ENCODE results near the gene BRIP1.
"Not testable (repeated sequence)": the region's sequence is repeated elsewhere in the genome, so short reads cannot be mapped to it uniquely, and the experiment has no call there.

The BRIP1 gene

DNA sequence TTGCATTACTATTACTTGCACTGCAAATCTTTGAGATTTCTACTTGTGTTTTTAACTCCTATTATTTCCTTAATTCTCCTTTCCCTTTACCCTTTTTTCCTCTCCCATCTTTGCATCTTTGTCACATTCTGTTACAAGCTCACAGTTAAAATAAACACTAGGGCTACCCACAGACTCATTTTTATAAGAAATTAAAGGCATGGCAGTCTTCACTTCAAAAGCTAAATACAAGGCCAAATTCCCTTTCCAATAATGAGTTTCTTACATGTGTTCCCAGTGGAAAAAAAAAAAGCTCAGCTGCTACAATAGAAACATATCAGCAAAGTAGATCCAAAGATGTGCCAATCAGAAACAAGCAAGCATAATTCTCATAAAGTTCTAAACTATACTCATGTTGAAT, 3.7 kb upstream of the BRIP1 start:
- DNase-seq (ENCODE audit: low read depth) = no peak
- H3K4me3 ChIP-seq (ENCODE audit: low read length) = no peak overlapping the region
- no peak for TF ChIP-seq CTCF (IDR thresholded peaks at IDR 0.05; ENCODE audit: insufficient read depth, low read depth, low read length, missing control alignments)

DNA sequence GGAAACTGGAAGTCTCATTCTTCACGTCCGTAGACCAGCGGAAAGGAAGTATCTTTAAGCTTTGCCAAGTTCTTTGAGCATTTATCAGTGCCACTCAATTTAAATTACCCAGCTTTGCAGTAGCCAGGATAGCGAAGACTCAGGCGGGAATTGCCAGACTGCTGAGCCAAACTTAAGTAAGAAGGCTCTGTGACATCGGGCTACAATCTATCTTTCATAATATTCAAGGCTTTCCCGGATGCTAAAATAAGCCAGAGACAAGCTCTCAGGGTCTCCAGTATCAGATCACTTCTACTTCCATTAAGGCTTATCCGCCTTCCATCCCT, 436 bp upstream of the BRIP1 start:
- H3K4me3 ChIP-seq (ENCODE audit: low read length) = peak overlapping the region; percentile 79
- no peak for DNase-seq (ENCODE audit: low read depth)
- TF ChIP-seq CTCF (IDR thresholded peaks at IDR 0.05; ENCODE audit: insufficient read depth, low read depth, low read length, missing control alignments) = no peak

DNA sequence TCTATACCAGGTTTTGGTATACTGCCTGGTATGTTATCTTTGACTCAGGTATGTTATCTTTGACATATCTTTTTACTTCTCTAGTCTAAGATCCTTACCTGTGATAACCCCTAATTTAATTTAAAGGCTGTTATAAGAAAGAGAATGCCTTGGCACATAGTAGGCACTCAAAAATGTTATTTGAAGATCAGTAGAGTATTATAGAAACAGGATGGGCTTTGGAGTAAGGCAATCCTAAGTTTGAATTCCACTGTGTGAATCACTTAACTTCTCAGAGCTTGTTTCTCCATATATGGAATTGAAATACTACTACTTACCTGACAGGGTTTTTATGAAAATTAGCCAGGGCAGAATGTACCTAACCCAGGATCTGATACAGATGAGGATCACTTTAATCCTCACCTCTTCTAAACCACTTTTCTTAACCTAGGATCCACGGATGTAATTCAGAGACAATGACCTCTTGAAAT, 1.2 kb downstream of the BRIP1 start:
- DNase-seq (ENCODE audit: low read depth) = peak; percentile 52
- H3K4me3 ChIP-seq (ENCODE audit: low read length) = peak overlapping the region; percentile 79
- no peak for TF ChIP-seq CTCF (IDR thresholded peaks at IDR 0.05; ENCODE audit: insufficient read depth, low read depth, low read length, missing control alignments)

DNA sequence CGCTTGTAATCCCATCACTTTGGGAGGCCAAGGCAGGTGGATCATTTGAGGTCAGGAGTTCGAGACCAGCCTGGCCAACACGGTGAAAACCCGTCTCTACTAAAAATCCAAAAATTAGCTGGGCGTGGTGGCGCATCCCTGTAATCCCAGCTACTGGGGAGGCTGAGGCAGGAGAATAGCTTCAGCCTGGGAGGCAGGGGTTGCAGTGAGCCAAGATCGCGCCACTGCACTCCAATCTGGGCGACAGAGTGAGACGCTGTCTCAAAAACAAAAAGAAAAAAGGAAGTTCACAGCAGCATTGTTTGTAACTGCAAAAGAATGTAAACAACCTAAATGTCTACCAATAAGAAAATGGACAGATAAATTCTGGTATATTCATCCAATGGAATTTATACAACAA, 2.9 kb downstream of the BRIP1 start:
- not testable (repeated sequence) for DNase-seq (ENCODE audit: low read depth); H3K4me3 ChIP-seq (ENCODE audit: low read length)

DNA sequence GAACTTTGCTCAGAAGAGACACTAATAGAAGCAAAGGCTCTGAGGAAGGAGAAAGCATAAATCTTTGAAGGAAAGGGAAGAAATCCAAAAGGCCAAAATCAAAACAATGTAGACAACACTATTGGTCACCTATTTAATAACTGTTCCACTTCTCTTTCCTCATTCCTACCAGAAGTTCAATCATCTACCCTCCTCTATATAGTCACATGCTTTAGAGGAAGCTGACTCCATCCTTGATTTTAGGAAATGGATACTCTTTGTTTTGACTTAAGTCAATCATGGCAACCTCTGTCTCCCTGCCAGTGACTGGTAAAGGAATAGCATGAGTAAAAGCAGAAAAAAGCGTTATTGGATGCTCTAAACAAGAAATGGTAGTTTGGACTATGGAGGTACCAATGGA, 7.3 kb downstream of the BRIP1 start:
- no peak for DNase-seq (ENCODE audit: low read depth)
- H3K4me3 ChIP-seq (ENCODE audit: low read length) = no peak overlapping the region
- TF ChIP-seq CTCF (IDR thresholded peaks at IDR 0.05; ENCODE audit: insufficient read depth, low read depth, low read length, missing control alignments) = no peak

DNA sequence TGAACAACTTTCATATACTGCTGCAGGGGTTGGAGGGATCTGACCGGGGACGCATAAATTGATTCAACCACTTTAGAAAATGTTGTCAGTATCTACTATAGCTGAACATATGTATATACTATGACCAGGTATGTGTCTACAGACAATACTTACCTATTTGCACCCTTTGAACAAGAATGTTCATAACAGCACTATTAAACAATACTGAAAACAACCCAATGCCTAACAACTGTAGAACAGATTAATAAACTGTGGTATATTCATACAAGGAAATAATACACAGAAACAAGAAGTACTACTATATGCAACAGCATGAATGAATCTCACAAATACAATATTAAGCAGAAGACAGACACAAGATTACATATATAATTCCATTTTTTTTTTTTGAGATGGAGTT, 10.5 kb downstream of the BRIP1 start:
- TF ChIP-seq CTCF (IDR thresholded peaks at IDR 0.05; ENCODE audit: insufficient read depth, low read depth, low read length, missing control alignments) = no peak
- DNase-seq (ENCODE audit: low read depth) = no peak
- no peak overlapping the region for H3K4me3 ChIP-seq (ENCODE audit: low read length)

DNA sequence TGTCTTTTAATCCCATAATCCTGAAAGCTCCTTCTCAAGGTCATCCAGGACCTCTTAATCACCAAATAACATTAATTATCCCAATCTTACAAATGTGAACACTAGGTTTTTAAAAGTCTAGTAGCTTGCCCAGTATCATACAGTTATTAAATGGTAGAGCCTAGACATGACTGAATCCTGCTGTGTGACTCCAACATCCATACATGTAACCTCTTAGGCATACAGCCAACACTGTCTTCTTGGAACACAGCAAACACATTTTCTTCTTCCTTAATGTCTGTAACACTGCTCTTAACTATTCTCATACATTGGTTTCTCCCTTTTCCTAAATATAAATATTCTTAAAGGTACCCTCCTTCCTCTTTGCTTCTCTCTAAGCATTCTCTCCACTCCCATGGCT, 13.7 kb downstream of the BRIP1 start:
- TF ChIP-seq CTCF (IDR thresholded peaks at IDR 0.05; ENCODE audit: insufficient read depth, low read depth, low read length, missing control alignments) = no peak
- H3K4me3 ChIP-seq (ENCODE audit: low read length) = no peak overlapping the region
- DNase-seq (ENCODE audit: low read depth) = peak; percentile 11

GRCh38 chr17:61848896-61849295, 14.4 kb downstream of the BRIP1 start:
- no peak for DNase-seq (ENCODE audit: low read depth)
- no peak overlapping the region for H3K4me3 ChIP-seq (ENCODE audit: low read length)
- no peak for TF ChIP-seq CTCF (IDR thresholded peaks at IDR 0.05; ENCODE audit: insufficient read depth, low read depth, low read length, missing control alignments)

Data from epithelial cell of esophagus (primary cell).